Thyroid gland (tissue), 4 donors: ENCODE results near the gene RPN2.

Experiments
- POLR2A ChIP-seq, 2 donors: fragments of 450-650 bp; IDR thresholded peaks; one replicate each; pipeline ENCODE4 v1.6.1; 2017; ENCODE audit warnings: antibody characterized with exemption in 2 of 2, mild to moderate bottlenecking in 2 of 2, moderate library complexity in 1 of 2
- TF ChIP-seq, protein P1 (sequence below), 6 experiments: fragments of 200-600 bp in 3 of 6; fragments of 450-650 bp in 3 of 6; sonication (generic) in 3 of 6; IDR thresholded peaks; one replicate each; pipeline ENCODE4 v1.5.1; 2016 to 2019; ENCODE audit warnings: antibody characterized with exemption in 6 of 6, mild to moderate bottlenecking in 2 of 6, inconsistent platforms in 1 of 6, moderate library complexity in 1 of 6

DNA sequence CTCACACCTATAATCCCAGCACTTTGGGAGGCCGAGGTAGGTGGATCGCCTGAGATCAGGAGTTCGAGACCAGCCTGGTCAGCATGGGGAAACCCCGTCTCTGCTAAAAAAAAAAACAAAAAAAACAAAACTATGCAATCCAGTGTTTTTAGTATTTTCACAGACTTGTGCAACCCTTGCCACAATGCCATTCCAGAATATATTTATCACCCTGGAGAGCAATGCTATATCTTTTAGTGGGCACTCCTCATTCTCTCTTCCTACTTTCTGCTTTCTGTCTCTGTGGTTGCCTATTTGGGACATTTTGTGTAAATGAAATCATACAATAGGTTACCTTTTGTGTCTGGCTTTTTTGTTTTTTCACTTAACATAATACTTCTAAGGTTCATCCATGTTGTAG, 39.3 kb downstream of the RPN2 start:
- TF ChIP-seq, protein P1, sequence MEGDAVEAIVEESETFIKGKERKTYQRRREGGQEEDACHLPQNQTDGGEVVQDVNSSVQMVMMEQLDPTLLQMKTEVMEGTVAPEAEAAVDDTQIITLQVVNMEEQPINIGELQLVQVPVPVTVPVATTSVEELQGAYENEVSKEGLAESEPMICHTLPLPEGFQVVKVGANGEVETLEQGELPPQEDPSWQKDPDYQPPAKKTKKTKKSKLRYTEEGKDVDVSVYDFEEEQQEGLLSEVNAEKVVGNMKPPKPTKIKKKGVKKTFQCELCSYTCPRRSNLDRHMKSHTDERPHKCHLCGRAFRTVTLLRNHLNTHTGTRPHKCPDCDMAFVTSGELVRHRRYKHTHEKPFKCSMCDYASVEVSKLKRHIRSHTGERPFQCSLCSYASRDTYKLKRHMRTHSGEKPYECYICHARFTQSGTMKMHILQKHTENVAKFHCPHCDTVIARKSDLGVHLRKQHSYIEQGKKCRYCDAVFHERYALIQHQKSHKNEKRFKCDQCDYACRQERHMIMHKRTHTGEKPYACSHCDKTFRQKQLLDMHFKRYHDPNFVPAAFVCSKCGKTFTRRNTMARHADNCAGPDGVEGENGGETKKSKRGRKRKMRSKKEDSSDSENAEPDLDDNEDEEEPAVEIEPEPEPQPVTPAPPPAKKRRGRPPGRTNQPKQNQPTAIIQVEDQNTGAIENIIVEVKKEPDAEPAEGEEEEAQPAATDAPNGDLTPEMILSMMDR (IDR thresholded peaks at IDR 0.05), result no peak
- TF ChIP-seq POLR2A (IDR thresholded peaks at IDR 0.05), result no peak
